Left ventricle myocardium inferior (tissue), 1 donor: ENCODE results near the gene PDE10A. TPM values are rescaled to one million over a fixed set of nuclear protein-coding genes. Genes with fewer than 3 reads are reported as not detected.

Source experiments
- DNase-seq: peaks from one replicate; pipeline ENCODE4 v3.0.0-alpha.2; 2020
- H3K27ac ChIP-seq: fragments of 200-600 bp; replicated peaks from 2 replicates; pipeline ENCODE4 v1.8.0; 2021
- H3K27me3 ChIP-seq: fragments of 200-600 bp; 2 replicates; pipeline ENCODE4 v1.8.0; 2021; ENCODE audit warnings: low read depth
- H3K36me3 ChIP-seq: fragments of 200-600 bp; 2 replicates; pipeline ENCODE4 v1.8.0; 2021
- H3K4me1 ChIP-seq: fragments of 200-600 bp; 2 replicates; pipeline ENCODE4 v1.8.0; 2021
- H3K4me3 ChIP-seq: fragments of 200-600 bp; 2 replicates; pipeline ENCODE4 v1.8.0; 2021; ENCODE audit warnings: mild to moderate bottlenecking, moderate library complexity
- H3K9me3 ChIP-seq: fragments of 200-600 bp; replicated peaks from 2 replicates; pipeline ENCODE4 v1.8.0; 2021
- intact Hi-C: fragments of 100-400 bp; cut with micrococcal nuclease; formaldehyde crosslinking; loops from one replicate; pipeline ENCODE4 v1.11.0; 2022
- total RNA-seq: library from RNA; stranded (reverse); fragmentation: NEBNext Ultra II Directional; extraction: Animal tissue kit (Norgen Biotek cat#: 25700); gene quantifications from one replicate; pipeline ENCODE4 v1.2.1, GENCODE V29; 2021
- TF ChIP-seq, protein P1 (sequence below): fragments of 200-600 bp; IDR thresholded peaks from 2 replicates; pipeline ENCODE4 v1.8.0; 2021; ENCODE audit warnings: antibody characterized with exemption, mild to moderate bottlenecking, borderline replicate concordance
- donor health status: DM: no; HTN: yes; CAD: no; lungs with severe emphysema.

Gene PDE10A
- total RNA-seq, 1 donor from 2014 or later = 12.2 TPM

DNA sequence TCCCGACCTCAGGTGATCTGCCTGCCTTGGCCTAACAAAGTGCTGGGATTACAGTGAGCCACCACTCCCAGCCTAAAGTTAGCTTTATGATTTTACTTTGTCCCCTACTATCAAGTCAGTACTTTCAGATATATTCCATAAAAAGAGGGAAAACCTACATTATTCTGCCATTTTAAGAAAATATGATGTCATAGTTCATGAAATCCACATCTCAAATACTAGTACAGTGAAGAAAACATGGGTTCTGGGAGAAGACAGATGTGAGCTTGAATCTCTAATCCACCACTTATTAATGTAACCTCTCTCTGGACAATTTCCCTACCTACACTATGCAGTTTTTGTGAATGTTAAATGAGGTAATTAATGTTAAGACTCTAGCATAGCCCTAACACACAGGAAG, 74.5 kb downstream of the PDE10A start:
- TF ChIP-seq, protein P1, sequence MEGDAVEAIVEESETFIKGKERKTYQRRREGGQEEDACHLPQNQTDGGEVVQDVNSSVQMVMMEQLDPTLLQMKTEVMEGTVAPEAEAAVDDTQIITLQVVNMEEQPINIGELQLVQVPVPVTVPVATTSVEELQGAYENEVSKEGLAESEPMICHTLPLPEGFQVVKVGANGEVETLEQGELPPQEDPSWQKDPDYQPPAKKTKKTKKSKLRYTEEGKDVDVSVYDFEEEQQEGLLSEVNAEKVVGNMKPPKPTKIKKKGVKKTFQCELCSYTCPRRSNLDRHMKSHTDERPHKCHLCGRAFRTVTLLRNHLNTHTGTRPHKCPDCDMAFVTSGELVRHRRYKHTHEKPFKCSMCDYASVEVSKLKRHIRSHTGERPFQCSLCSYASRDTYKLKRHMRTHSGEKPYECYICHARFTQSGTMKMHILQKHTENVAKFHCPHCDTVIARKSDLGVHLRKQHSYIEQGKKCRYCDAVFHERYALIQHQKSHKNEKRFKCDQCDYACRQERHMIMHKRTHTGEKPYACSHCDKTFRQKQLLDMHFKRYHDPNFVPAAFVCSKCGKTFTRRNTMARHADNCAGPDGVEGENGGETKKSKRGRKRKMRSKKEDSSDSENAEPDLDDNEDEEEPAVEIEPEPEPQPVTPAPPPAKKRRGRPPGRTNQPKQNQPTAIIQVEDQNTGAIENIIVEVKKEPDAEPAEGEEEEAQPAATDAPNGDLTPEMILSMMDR = no peak
- intact Hi-C loops = no loop called here
- H3K27ac ChIP-seq = no peak overlapping the region
- H3K4me3 ChIP-seq = no peak overlapping the region
- peaks cover 9% of the 10 kb centered on the region for H3K4me1 ChIP-seq
- H3K36me3 ChIP-seq = no peaks in the 10 kb centered on the region
- DNase-seq = no peak
- no peaks in the 10 kb centered on the region for H3K27me3 ChIP-seq
- peaks cover 24% of the 10 kb centered on the region for H3K9me3 ChIP-seq

DNA sequence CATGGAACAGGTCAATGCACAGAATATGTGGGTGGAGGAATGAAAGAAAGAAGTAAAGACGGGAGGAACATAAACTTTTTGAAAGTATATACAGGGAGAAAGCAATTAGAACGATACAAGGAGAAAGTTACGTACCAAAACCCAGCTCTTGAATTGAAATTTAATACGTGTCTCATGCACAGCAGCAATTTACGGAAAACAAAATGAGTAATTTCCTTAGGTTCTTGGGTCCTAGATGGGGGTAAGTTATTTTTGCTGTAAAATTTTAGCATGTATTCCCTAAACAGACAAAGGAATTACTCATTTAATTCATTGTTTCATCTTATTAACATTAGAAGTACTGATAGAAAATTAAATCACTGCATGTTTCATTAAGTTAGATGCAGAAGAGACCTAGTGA, 75.8 kb downstream of the PDE10A start:
- Histone ChIP-seq H3K4me1 (peaks cover 9% of the 10 kb centered on the region), H3K27ac (no peak overlapping the region), H3K9me3 (peaks cover 14% of the 10 kb centered on the region), H3K27me3 (no peaks in the 10 kb centered on the region), H3K4me3 (no peak overlapping the region), H3K36me3 (no peaks in the 10 kb centered on the region)
- DNase-seq = no peak
- TF ChIP-seq, protein P1 = no peak
- intact Hi-C loops = no loop called here

DNA sequence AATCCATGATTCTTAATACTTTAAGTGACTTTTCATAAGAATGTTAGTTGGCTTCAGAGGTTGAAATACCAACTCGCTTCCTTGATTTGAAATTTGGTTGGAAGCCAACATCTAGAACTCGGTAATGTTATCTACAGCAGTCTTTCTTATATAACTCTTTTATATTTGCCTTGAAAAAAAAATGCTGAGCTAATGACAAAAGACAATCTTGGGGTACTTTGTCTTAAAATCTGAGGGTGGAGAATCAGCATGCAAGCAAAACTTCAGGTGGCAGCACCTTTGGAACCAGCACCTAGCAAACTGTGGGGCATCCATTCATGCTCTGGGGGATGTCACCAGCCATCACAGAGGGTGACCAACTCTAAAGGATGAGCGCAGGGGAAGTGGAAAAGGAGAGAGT, 76.3 kb downstream of the PDE10A start:
- no peak for DNase-seq
- no peaks in the 10 kb centered on the region for H3K27me3 ChIP-seq
- H3K36me3 ChIP-seq = no peaks in the 10 kb centered on the region
- TF ChIP-seq, protein P1 = no peak
- H3K9me3 ChIP-seq = peaks cover 9% of the 10 kb centered on the region
- intact Hi-C loops = no loop called here
- H3K4me1 ChIP-seq = peaks cover 9% of the 10 kb centered on the region
- H3K4me3 ChIP-seq = no peak overlapping the region
- no peak overlapping the region for H3K27ac ChIP-seq

DNA sequence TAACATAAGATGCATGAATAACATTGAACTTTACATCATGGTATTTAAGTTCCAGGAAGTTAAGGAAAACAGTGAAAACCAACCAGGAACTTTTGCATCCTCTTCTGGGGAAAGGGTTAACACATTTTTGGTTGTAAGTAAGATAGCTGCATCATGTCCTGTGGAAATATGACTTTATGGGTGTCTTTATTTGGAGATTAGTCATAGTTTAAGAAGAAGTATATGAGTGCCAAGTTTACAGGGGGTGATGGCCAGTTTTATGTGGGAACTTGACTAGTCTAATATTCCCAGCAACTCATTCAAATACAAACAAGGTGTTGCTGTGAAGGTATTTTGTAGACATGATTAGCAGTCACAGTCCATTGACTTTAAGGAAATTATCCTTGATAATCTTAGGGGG, 78.0 kb downstream of the PDE10A start:
- DNase-seq = no peak
- TF ChIP-seq, protein P1 = no peak
- no peaks in the 10 kb centered on the region for H3K36me3 ChIP-seq
- peaks cover 9% of the 10 kb centered on the region for H3K9me3 ChIP-seq
- H3K4me1 ChIP-seq = peaks cover 9% of the 10 kb centered on the region
- H3K27me3 ChIP-seq = no peaks in the 10 kb centered on the region
- H3K27ac ChIP-seq = no peak overlapping the region
- intact Hi-C loops = no loop called here
- no peak overlapping the region for H3K4me3 ChIP-seq

DNA sequence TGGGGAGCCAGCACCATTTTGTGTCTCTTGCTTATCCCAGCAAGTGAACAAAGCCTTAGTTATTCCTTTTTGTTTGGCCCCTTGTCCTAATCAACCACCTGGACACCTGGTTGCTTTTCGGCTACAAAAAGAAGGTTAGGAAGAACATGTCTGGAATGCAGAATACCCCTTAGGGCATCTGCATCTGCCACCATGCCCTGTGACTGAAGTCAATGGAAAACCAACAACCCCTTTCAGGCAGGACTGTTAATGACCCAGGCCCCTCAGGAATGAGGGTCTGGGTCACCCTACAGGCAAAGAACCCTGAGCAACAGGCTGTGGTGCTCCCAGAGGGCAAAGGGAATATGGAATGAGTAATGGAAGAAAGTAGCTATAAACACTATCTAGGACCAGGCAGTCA, 78.5 kb downstream of the PDE10A start:
- intact Hi-C loops = no loop called here
- peaks cover 9% of the 10 kb centered on the region for H3K4me1 ChIP-seq

More for the DNA sequence above, 78.5 kb downstream of the PDE10A start:
- TF ChIP-seq, protein P1 = no peak
- Histone ChIP-seq H3K4me3 (no peak overlapping the region), H3K27me3 (no peaks in the 10 kb centered on the region), H3K27ac (no peak overlapping the region), H3K36me3 (no peaks in the 10 kb centered on the region), H3K9me3 (peaks cover 9% of the 10 kb centered on the region)
- DNase-seq = no peak
